GM10266 (cell line): Measurements from ENCODE around the gene ATP2C2.
"Not testable (repeated sequence)": the region's sequence is repeated elsewhere in the genome, so short reads cannot be mapped to it uniquely, and the experiment has no call there.

ENCODE experiments used
- DNase-seq: peaks from one replicate; pipeline ENCODE4 v3.0.0; 2012; ENCODE audit errors: extremely low spot score
- TF ChIP-seq, protein P1 (sequence below): IDR thresholded peaks from 2 replicates; pipeline ENCODE4 v1.5.1; 2012; ENCODE audit warnings: mild to moderate bottlenecking, low read depth; ENCODE audit not compliant: control insufficient read depth, insufficient read depth; ENCODE audit errors: missing control alignments

Gene ATP2C2

GRCh38 chr16:84449156-84450140 lies 81.1 kb downstream of the ATP2C2 start:
- DNase-seq = no peak
- TF ChIP-seq, protein P1, sequence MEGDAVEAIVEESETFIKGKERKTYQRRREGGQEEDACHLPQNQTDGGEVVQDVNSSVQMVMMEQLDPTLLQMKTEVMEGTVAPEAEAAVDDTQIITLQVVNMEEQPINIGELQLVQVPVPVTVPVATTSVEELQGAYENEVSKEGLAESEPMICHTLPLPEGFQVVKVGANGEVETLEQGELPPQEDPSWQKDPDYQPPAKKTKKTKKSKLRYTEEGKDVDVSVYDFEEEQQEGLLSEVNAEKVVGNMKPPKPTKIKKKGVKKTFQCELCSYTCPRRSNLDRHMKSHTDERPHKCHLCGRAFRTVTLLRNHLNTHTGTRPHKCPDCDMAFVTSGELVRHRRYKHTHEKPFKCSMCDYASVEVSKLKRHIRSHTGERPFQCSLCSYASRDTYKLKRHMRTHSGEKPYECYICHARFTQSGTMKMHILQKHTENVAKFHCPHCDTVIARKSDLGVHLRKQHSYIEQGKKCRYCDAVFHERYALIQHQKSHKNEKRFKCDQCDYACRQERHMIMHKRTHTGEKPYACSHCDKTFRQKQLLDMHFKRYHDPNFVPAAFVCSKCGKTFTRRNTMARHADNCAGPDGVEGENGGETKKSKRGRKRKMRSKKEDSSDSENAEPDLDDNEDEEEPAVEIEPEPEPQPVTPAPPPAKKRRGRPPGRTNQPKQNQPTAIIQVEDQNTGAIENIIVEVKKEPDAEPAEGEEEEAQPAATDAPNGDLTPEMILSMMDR = no peak

- DNase-seq = no peak
Measured at GRCh38 chr16:84450176-84450865, 82.0 kb downstream of the ATP2C2 start.

GRCh38 chr16:84451010-84451676 lies 82.8 kb downstream of the ATP2C2 start:
- DNase-seq = not testable (repeated sequence)

More at GRCh38 chr16:84450176-84450865, 82.0 kb downstream of the ATP2C2 start:
- TF ChIP-seq, protein P1 = no peak

DNA sequence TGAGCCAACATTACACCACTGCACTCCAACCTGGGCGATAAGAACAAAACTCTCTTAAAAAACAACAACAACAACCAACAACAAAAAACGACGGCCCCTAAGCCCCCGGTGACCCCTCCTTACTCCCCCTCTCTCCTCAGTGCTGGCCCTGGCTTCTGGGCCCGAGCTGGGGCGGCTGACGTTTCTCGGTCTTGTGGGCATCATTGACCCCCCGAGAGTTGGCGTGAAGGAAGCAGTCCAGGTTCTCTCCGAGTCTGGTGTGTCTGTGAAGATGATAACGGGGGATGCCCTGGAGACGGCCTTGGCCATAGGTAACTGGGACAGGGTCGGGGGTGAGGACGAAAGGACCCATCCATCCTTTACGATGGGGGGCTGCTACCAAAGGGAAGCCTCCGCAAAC lies 83.4 kb downstream of the ATP2C2 start:
- TF ChIP-seq, protein P1 = no peak
- no peak for DNase-seq

- TF ChIP-seq, protein P1 = no peak
- no peak for DNase-seq
Measured at GRCh38 chr16:84453061-84453752, 84.9 kb downstream of the ATP2C2 start.

DNA sequence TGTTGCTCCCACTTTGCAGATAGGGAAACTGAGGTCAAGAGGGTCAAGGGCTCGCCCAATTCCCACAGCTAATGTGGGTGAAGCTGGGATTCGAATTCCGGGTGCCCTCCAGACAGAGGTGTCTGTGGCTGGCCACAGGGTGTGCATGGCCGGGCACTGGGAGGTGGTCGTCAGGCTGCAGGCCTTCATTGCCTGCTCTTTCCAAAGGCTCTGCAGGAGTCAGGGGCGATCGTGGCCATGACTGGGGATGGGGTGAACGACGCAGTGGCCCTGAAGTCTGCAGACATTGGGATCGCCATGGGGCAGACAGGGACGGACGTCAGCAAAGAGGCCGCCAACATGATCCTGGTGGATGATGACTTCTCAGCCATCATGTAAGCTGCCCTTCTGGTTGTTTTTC lies 86.3 kb downstream of the ATP2C2 start:
- no peak for DNase-seq
- TF ChIP-seq, protein P1 = no peak

DNA sequence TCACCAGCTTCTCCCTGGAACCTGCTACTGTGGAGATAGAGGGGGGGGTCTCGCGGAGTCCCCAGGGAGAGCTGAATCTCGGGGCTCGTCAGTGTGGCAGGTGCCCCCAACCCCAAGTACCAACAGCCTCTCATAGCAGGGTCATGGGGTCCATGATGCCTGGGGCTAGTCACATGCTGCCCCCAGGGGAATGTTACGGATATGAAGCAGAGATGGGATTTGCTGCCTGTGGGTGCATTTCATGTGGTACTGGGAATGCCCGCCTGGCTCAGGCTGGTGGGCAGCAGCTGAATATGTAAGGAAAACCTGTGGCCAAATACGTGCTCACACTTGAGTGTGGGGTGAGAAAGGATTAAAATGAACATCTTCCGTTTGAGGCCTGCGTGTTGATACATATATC lies 86.7 kb downstream of the ATP2C2 start:
- TF ChIP-seq, protein P1 = no peak
- no peak for DNase-seq
